HepG2 (cell line): ENCODE measurements around the gene IGSF21.

Experiments
- BHLHE40 ChIP-seq: IDR thresholded peaks from 2 replicates; pipeline ENCODE4 v1.6.1; 2011; ENCODE audit warnings: low read length, improper control_type of control experiment
- HNF4G ChIP-seq, 2 experiments: sonication (generic) in 1 of 2; formaldehyde crosslinking in 1 of 2; IDR thresholded peaks; 2 replicates each; pipeline versions ENCODE4 v1.4.0 to v1.6.1; 2011 to 2020; ENCODE audit warnings: borderline replicate concordance in 2 of 2, low read depth in 2 of 2, mild to moderate bottlenecking in 2 of 2, low read length in 1 of 2, missing genetic modification reagents in 1 of 2, moderate library complexity in 1 of 2
- HOXA7 ChIP-seq: sonication (generic); formaldehyde crosslinking; IDR thresholded peaks from 2 replicates; pipeline ENCODE4 v1.8.1; 2022; ENCODE audit warnings: mild to moderate bottlenecking, missing genetic modification reagents, moderate library complexity
- NFIC ChIP-seq: IDR thresholded peaks from 2 replicates; pipeline ENCODE4 v1.6.1; 2012; ENCODE audit warnings: mild to moderate bottlenecking, low read length, inconsistent platforms
- POLR2AphosphoS5 ChIP-seq: IDR thresholded peaks from 2 replicates; pipeline ENCODE4 v1.6.1; 2012; ENCODE audit warnings: low read depth, low read length
- XRCC5 ChIP-seq: fragments of 200-400 bp; formaldehyde crosslinking; optimal IDR thresholded peaks from 2 replicates; pipeline ENCODE3; 2017; ENCODE audit warnings: mild to moderate bottlenecking, low read length
- TF ChIP-seq, protein P1 (sequence below): IDR thresholded peaks from 2 replicates; pipeline ENCODE4 v1.6.1; 2016; ENCODE audit warnings: missing biosample characterization, missing genetic modification reagents, low read depth
- TF ChIP-seq, protein P2 (sequence below): sonication (generic); formaldehyde crosslinking; IDR thresholded peaks from 2 replicates; pipeline ENCODE4 v1.4.0; 2020; ENCODE audit warnings: mild to moderate bottlenecking, missing genetic modification reagents

DNA sequence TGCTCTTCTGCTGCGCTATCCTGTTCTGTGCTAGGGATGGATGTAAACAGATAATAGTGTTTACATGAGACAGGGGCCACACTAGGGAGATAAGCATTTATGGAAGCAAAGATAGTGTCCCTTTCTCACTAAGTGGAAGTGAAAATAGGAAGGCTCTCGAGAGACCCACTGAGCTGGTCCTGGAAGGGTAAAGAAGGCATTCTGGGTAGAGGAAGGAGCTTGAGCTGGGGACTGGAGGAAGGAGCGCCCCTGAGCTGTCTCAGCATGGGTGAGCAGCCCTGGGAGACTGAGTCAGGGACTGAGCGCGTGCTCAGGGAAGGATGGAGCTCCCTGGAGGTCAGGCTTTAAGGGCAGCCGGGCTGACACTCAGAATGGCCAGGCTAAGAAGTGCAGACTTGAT, 93.3 kb downstream of the IGSF21 start:
- TF ChIP-seq, protein P1, sequence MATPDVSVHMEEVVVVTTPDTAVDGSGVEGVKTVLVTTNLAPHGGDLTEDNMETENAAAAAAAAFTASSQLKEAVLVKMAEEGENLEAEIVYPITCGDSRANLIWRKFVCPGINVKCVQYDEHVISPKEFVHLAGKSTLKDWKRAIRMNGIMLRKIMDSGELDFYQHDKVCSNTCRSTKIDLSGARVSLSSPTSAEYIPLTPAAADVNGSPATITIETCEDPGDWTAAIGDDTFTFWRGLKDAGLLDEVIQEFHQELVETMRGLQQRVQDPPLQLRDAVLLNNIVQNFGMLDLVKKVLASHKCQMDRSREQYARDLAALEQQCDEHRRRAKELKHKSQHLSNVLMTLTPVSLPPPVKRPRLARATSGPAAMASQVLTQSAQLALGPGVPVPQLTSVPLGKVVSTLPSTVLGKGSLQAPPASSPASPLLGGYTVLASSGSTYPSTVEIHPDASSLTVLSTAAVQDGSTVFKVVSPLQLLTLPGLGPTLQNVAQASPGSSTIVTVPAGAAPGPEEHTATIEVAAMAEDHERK (CRISPR knock-in tag): no peak
- TF ChIP-seq NFIC: no peak
- TF ChIP-seq, protein P2, sequence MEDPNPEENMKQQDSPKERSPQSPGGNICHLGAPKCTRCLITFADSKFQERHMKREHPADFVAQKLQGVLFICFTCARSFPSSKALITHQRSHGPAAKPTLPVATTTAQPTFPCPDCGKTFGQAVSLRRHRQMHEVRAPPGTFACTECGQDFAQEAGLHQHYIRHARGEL (CRISPR knock-in tag): no peak
- TF ChIP-seq HNF4G (IDR thresholded peaks at IDR 0.05; ENCODE audit: borderline replicate concordance, low read depth, low read length): no peak
- no peak for TF ChIP-seq HNF4G (CRISPR knock-in tag; IDR thresholded peaks at IDR 0.05; ENCODE audit: borderline replicate concordance, low read depth)
- TF ChIP-seq POLR2AphosphoS5: no peak
- TF ChIP-seq XRCC5: no peak
- TF ChIP-seq BHLHE40: no peak
- no peak for TF ChIP-seq HOXA7 (CRISPR knock-in tag)
